ENCODE results near the gene PLVAP. TPM values are rescaled to one million over a fixed set of nuclear protein-coding genes. Genes with fewer than 3 reads are reported as not detected.

PLVAP gene
- total and polyA plus RNA-seq, 9 of the 15 experiments (the other 6 are each of a cell fraction or from before 2014, with no cell fraction given): 0.09 to 0.84 (median 0.51) TPM; not detected in 4

DNA sequence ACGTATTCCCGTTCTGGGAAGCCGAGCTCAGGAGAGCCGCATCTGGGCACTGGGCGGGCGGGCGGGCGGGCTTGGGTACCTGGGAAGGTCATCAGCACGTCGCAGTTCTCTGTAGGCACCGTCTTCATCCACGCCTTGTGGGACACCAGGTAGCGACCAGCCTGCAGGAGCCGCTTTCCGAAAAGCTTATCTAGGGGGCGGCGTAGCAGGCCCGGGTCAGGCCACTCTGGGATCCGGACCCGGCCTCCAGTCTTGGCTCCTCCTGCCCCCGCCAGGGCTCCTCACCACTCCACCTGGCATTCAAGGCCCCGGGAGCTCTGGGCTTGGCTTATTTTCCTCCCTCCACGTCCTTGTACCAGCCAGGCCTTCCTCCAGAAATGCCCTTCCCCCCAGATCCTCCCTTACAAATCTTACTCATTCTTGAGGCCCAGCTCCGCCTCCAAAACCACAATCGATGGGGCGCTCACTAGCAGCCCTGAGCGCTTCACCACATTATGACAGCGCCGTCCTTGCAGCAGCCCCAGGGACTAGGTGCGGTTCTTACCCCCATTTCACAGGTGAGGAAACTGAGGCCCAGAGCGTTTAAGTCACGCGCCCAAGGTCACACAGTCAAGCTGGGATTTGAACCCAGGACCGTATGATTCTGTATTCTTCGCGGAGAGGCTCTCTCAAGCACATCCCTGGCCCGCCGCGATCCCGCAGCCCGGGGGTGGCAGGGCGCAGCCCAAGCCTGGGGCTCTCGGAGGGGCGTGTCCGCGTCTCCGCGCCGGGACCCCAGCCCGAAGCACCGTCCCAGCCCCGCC, 43.3 kb downstream of the PLVAP start (continued):
- TF ChIP-seq PRDM10 (IDR thresholded peaks at IDR 0.05; ENCODE audit: partially characterized antibody) (peak; percentile 97), PRMT5 (CRISPR knock-in tag; IDR thresholded peaks at IDR 0.05) (no peak), SRSF1 (IDR thresholded peaks at IDR 0.05; ENCODE audit: low read depth, low read length) (no peak), ZFP36 (IDR thresholded peaks at IDR 0.05; ENCODE audit: low read depth, low read length, partially characterized antibody) (peak; percentile 79), PTBP1 (IDR thresholded peaks at IDR 0.05; ENCODE audit: low read depth, low read length) (peak; percentile 98), EP300 (IDR thresholded peaks at IDR 0.05; ENCODE audit: low read length) (peak; percentile 50; the same call in 1 of the 2 replicates), HIVEP1 (CRISPR knock-in tag; IDR thresholded peaks at IDR 0.05) (0 out of 2 replicates have a peak, but pooled peaks have one; percentile 4), ZNF140 (CRISPR knock-in tag; IDR thresholded peaks at IDR 0.05) (no peak), TOE1 (IDR thresholded peaks at IDR 0.05; ENCODE audit: borderline replicate concordance) (peak; percentile 32), TOE1 (CRISPR knock-in tag; IDR thresholded peaks at IDR 0.05; ENCODE audit: borderline replicate concordance, low read depth) (no peak), CC2D1A (IDR thresholded peaks at IDR 0.05) (peak; percentile 66), GATA2 (CRISPR knock-in tag; IDR thresholded peaks at IDR 0.05) (no peak), CREB5 (CRISPR knock-in tag; IDR thresholded peaks at IDR 0.05) (no peak), ZKSCAN3 (CRISPR knock-in tag; IDR thresholded peaks at IDR 0.05) (no peak), RBM15 (IDR thresholded peaks at IDR 0.05; ENCODE audit: insufficient read depth, low read length) (no peak), NR3C1 (CRISPR knock-in tag; IDR thresholded peaks at IDR 0.05) (no peak), IRF2 (CRISPR knock-in tag; IDR thresholded peaks at IDR 0.05) (no peak), ZNF780A (CRISPR knock-in tag; IDR thresholded peaks at IDR 0.05) (no peak)
- TF ChIP-seq, protein P1, sequence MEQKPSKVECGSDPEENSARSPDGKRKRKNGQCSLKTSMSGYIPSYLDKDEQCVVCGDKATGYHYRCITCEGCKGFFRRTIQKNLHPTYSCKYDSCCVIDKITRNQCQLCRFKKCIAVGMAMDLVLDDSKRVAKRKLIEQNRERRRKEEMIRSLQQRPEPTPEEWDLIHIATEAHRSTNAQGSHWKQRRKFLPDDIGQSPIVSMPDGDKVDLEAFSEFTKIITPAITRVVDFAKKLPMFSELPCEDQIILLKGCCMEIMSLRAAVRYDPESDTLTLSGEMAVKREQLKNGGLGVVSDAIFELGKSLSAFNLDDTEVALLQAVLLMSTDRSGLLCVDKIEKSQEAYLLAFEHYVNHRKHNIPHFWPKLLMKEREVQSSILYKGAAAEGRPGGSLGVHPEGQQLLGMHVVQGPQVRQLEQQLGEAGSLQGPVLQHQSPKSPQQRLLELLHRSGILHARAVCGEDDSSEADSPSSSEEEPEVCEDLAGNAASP (IDR thresholded peaks at IDR 0.05): no peak
- TF ChIP-seq, protein P2, sequence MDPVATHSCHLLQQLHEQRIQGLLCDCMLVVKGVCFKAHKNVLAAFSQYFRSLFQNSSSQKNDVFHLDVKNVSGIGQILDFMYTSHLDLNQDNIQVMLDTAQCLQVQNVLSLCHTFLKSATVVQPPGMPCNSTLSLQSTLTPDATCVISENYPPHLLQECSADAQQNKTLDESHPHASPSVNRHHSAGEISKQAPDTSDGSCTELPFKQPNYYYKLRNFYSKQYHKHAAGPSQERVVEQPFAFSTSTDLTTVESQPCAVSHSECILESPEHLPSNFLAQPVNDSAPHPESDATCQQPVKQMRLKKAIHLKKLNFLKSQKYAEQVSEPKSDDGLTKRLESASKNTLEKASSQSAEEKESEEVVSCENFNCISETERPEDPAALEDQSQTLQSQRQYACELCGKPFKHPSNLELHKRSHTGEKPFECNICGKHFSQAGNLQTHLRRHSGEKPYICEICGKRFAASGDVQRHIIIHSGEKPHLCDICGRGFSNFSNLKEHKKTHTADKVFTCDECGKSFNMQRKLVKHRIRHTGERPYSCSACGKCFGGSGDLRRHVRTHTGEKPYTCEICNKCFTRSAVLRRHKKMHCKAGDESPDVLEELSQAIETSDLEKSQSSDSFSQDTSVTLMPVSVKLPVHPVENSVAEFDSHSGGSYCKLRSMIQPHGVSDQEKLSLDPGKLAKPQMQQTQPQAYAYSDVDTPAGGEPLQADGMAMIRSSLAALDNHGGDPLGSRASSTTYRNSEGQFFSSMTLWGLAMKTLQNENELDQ (CRISPR knock-in tag; IDR thresholded peaks at IDR 0.05; ENCODE audit: borderline replicate concordance): no peak

All from K562 (cell line).